ENCODE results near the gene MPZ.

DNA sequence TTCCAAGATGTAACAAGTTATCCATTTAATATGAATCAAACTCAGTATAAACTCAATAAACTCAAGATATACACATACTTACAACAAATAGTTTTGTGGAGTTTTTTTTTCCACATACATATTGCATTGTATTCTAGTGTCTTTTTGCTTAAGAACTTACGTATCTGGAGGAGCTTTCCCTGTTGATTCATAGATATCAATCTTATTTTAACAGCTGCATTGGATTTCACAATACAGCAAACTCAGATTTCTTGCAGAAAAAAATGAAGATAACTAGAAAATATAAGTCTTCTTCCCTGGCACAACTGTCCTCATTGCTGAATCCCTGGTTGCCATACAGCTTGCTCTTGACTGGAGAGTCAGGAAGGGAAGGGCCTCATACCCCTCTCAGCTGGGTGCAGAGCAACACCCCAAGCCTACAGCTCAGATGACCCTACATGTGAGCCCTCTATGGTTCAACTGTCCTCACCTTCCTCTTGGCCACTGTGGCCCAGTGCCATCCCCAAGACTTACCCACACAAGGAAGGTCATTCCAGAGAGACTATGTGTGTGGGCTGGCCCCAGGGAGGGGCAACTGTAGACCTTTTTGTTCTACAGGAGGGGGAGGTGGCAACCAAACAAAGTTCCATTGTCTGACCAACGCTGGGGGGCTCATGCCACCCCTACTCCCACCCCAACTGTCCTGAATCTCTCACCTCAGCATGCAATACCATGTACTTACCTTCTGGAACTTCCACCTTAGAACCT, 1.7 kb downstream of the MPZ start:
- TF ChIP-seq, protein P1, sequence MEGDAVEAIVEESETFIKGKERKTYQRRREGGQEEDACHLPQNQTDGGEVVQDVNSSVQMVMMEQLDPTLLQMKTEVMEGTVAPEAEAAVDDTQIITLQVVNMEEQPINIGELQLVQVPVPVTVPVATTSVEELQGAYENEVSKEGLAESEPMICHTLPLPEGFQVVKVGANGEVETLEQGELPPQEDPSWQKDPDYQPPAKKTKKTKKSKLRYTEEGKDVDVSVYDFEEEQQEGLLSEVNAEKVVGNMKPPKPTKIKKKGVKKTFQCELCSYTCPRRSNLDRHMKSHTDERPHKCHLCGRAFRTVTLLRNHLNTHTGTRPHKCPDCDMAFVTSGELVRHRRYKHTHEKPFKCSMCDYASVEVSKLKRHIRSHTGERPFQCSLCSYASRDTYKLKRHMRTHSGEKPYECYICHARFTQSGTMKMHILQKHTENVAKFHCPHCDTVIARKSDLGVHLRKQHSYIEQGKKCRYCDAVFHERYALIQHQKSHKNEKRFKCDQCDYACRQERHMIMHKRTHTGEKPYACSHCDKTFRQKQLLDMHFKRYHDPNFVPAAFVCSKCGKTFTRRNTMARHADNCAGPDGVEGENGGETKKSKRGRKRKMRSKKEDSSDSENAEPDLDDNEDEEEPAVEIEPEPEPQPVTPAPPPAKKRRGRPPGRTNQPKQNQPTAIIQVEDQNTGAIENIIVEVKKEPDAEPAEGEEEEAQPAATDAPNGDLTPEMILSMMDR (IDR thresholded peaks at IDR 0.05): no peak
- no peak for TF ChIP-seq ZFX (IDR thresholded peaks at IDR 0.05; ENCODE audit: borderline replicate concordance)

All from 22Rv1 (cell line).